ENCODE measurements around the gene SERTAD3. TPM values are rescaled to one million over a fixed set of nuclear protein-coding genes. Genes with fewer than 3 reads are reported as not detected.
"Not testable (repeated sequence)": the region's sequence is repeated elsewhere in the genome, so short reads cannot be mapped to it uniquely, and the experiment has no call there.

SERTAD3 gene
- total RNA-seq, 1 experiment from 2014 or later, result 26.3 TPM

GRCh38 chr19:40411125-40411842 lies 32.9 kb downstream of the SERTAD3 start:
- no peak for DNase-seq (ENCODE audit: low spot score)
- BruUV-seq (replicated peaks), result no TSS peak
- ChIA-PET CTCF (interaction anchor here (0.5 kb wide), 1 partner anchor 130 kb away, joined by 3 read pairs; no protein-coding TSS in a partner anchor), POLR2A (ENCODE audit: low non-redundant PET) (no interaction called here)
- H3K27ac ChIP-seq (ENCODE audit: low read depth, low read length, poor library complexity, severe bottlenecking), result no peak overlapping the region
- H3K27me3 ChIP-seq (replicated peaks; ENCODE audit: insufficient read depth, low read depth, low read length, poor library complexity), result no peaks in the 10 kb centered on the region
- peaks cover 5% of the 10 kb centered on the region for H3K4me1 ChIP-seq (ENCODE audit: insufficient read depth, low read length, poor library complexity, severe bottlenecking)
- H3K36me3 ChIP-seq (ENCODE audit: insufficient read depth, low read length, poor library complexity, severe bottlenecking), result no peaks in the 10 kb centered on the region
- no peak for TF ChIP-seq CTCF (conservative IDR thresholded peaks at IDR 0.05; ENCODE audit: low read depth, low read length)
- TF ChIP-seq EZH2 (IDR thresholded peaks at IDR 0.05; ENCODE audit: borderline replicate concordance, low read depth, low read length, poor library complexity, severe bottlenecking), result no peak
- no peaks in the 10 kb centered on the region for H3K9me3 ChIP-seq (ENCODE audit: low read depth, low read length, poor library complexity, severe bottlenecking)
- intact Hi-C loops (cut with micrococcal nuclease; ENCODE audit: unreplicated experiment), result no loop called here
- H3K4me3 ChIP-seq (ENCODE audit: low read depth, low read length, poor library complexity, severe bottlenecking), result no peak overlapping the region

DNA sequence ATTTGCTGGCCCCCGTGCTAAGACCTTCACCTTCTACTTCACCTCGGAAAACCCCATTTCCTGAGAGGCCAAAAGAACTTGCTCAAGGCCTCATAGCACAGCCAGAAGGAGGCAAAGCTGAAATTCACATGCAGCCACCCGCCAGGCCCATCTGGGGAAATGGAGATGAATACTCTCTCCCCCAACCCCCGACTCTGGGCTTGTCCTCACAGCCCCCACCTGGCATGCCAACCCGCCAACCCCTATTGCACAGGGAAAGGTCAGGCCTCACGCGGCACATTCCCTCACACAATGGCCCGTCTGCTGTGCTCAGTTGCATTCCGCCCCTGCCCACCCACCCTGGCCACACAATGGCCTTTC lies 34.1 kb downstream of the SERTAD3 start:
- no peak overlapping the region for H3K27ac ChIP-seq (ENCODE audit: low read depth, low read length, poor library complexity, severe bottlenecking)
- POLR2A ChIA-PET (ENCODE audit: low non-redundant PET), result no interaction called here

DNA sequence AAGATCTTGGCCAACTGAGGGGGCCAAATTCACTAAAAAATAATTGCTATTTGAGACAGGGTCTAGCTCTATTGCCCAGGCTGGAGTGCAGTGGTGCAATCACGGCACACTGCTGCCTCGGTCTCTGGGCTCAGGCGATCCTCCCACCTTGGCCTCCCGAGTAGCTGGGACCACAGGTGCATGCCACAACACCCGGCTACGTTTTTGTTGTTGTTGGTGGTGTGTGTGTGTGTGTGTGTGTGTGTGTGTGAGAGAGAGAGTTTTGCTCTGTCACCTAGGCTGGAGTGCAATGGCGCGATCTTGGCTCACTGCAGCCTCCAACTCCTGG lies 35.6 kb downstream of the SERTAD3 start:
- intact Hi-C loops (cut with micrococcal nuclease; ENCODE audit: unreplicated experiment); H3K4me1 ChIP-seq (ENCODE audit: insufficient read depth, low read length, poor library complexity, severe bottlenecking); DNase-seq (ENCODE audit: low spot score); H3K4me3 ChIP-seq (ENCODE audit: low read depth, low read length, poor library complexity, severe bottlenecking); BruUV-seq (replicated peaks); H3K36me3 ChIP-seq (ENCODE audit: insufficient read depth, low read length, poor library complexity, severe bottlenecking); H3K9me3 ChIP-seq (ENCODE audit: low read depth, low read length, poor library complexity, severe bottlenecking); H3K27me3 ChIP-seq (replicated peaks; ENCODE audit: insufficient read depth, low read depth, low read length, poor library complexity); H3K27ac ChIP-seq (ENCODE audit: low read depth, low read length, poor library complexity, severe bottlenecking): not testable (repeated sequence)
- ChIA-PET CTCF (interaction anchor here (2.5 kb wide), 1 partner anchor 12 kb away, joined by 14 read pairs; no protein-coding TSS in a partner anchor), POLR2A (ENCODE audit: low non-redundant PET) (interaction anchor here (0.5 kb wide), 1 partner anchor 24 kb away, joined by 3 read pairs; no protein-coding TSS in a partner anchor)

More for the DNA sequence above, 34.1 kb downstream of the SERTAD3 start:
- intact Hi-C loops (cut with micrococcal nuclease; ENCODE audit: unreplicated experiment), result no loop called here
- Histone ChIP-seq H3K9me3 (ENCODE audit: low read depth, low read length, poor library complexity, severe bottlenecking) (no peaks in the 10 kb centered on the region), H3K4me1 (ENCODE audit: insufficient read depth, low read length, poor library complexity, severe bottlenecking) (peaks cover 5% of the 10 kb centered on the region), H3K27me3 (replicated peaks; ENCODE audit: insufficient read depth, low read depth, low read length, poor library complexity) (no peaks in the 10 kb centered on the region), H3K36me3 (ENCODE audit: insufficient read depth, low read length, poor library complexity, severe bottlenecking) (no peaks in the 10 kb centered on the region), H3K4me3 (ENCODE audit: low read depth, low read length, poor library complexity, severe bottlenecking) (no peak overlapping the region)
- TF ChIP-seq CTCF (conservative IDR thresholded peaks at IDR 0.05; ENCODE audit: low read depth, low read length) (no peak), EZH2 (IDR thresholded peaks at IDR 0.05; ENCODE audit: borderline replicate concordance, low read depth, low read length, poor library complexity, severe bottlenecking) (no peak)
- CTCF ChIA-PET, result no interaction called here
- no peak for DNase-seq (ENCODE audit: low spot score)
- BruUV-seq (replicated peaks), result no TSS peak

Measured in A673 (cell line).